HuH-7 (cell line): Measurements from ENCODE around the gene MAP2K4.

Source experiments
- DNase-seq: peaks from one replicate; pipeline ENCODE4 v3.0.0; 2011; ENCODE audit warnings: low spot score

Gene MAP2K4

DNA sequence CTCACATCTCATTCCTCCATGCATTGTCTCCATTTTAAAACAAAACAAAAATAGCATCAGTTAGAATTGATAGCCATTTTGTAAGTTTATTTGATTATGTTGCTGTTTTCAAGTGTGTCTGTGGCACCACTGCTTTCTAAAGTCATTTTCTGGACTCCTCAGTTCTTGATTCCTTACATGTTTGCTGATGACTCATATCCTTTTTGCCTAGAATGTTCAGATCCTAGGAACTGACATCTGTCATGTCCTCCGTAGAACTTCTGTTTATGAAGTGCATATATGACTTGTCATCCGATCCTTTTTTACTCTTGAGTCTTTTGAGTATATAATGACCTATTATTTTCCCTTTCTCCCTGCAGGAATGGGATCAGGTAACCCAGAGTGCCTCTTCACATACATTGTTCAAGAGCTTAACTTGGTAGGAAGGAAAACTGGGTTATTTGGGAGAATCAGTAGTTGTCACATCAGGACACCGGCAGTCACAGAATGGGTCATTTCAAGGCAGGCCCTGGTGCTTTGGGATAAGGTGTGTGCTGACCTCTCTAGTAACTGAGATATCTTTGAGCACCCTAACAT is 69.2 kb downstream of the MAP2K4 start:
- DNase-seq = no peak

GRCh38 chr17:12094336-12094735 is 73.7 kb downstream of the MAP2K4 start:
- no peak for DNase-seq

- DNase-seq = no peak
Observed at GRCh38 chr17:12095522-12095921, 74.8 kb downstream of the MAP2K4 start.

- DNase-seq = no peak
Observed at GRCh38 chr17:12097326-12097725, 76.6 kb downstream of the MAP2K4 start.

DNA sequence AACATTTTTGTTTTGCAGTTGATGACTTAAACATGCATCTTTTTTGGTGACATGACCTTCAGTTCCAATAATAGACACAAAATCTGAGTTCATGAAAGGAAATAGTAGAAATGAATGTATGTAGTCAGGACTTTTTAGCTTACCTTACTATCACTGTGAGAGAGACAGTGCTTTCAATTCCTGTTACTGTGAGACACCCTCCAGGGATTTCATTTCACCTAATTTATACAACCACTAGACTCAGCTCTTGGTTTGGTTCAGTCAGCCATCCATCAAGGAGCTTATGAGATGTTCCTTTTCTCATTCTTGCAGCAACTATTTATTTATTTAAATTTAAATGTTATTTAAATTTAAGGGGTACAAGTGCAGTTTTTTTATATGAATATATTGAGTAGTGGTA is 77.9 kb downstream of the MAP2K4 start:
- no peak for DNase-seq

DNA sequence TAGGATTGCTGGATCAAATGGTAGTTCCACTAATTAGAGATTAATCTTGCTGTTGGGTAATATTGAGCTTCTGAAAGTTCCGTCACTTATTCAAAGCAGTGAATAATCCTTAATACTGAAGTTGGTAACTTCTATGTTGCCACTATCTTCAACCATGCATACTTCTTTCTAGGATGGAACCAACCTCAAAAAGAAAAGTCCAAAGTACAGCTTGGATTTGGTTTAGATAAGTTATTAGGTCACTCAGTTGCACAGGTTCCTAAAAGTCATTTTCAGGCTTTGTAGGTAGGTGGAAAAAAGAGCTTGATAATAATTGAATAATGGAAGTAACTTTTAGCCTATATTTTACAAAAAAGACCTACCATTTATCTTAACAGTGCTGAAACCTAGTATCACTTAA is 78.7 kb downstream of the MAP2K4 start:
- DNase-seq = no peak

- no peak for DNase-seq
Observed at GRCh38 chr17:12104831-12105230, 84.2 kb downstream of the MAP2K4 start.

DNA sequence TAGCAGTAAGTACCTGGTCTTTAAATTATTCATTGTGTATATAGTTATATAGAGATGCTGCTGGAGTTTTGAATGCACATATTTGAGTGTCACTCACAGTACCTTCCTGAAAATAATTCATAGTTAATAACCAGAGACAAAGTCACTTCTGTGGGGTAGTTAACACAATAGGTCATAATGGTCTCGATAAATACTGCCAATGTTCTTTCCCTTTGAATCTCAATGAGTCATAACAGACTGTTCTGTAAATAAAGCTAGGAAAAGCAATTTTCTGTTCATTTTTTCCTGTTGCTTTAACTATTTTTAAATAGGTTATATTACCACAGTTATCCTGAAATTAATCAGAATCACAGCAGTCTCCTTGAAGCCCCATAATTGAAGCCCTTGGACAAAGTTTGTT is 87.2 kb downstream of the MAP2K4 start:
- no peak for DNase-seq

- no peak for DNase-seq
Observed at GRCh38 chr17:12110906-12111305, 90.2 kb downstream of the MAP2K4 start.

DNA sequence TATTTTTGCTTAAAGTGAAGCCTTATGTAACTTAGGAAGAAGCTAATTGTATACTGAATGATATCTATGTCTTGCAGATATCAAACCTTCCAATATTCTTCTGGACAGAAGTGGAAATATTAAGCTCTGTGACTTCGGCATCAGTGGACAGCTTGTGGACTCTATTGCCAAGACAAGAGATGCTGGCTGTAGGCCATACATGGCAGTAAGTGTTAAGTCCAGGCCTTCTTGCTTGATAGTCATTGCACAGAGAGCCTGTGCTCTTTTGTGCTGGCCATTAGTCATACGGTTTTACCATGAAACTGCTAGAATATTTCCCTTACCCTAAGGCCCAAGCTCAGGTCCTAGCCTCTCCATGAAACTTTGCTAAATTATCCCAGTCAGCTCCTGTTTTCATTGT is 92.5 kb downstream of the MAP2K4 start:
- no peak for DNase-seq

DNA sequence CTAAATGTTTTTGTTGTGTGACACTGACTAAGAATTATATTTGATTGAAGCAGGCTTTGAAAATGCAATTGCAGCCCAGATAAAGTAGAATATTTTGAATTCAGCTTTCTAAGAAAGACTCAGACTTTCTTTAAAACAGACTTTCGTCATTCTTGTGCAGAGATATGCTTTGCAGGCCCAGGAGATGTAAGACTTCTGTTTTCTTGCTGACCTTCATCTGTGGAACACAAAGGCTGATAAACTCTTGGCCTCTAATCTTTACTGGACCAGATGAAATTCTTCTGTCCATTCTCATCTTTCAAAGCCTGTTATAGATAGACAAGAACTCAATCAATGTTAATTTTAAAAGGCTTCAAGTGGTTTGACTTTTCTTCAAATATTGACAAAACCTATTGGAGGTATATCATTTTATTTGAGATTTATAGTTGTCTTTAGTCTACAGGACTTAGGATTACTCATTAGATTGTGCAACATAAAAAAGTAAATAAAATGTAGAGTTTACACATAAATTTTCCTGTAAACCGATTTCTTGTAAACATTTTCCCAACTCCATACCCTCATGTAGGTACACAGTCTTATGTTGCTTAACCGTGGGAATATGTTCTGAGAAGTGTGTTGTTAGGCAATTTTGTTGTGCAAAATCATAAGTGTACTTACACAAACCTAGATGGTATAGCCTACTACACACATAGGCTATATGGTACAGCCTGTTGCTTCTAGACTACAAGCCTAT is 94.2 kb downstream of the MAP2K4 start:
- DNase-seq = peak; percentile 1

DNA sequence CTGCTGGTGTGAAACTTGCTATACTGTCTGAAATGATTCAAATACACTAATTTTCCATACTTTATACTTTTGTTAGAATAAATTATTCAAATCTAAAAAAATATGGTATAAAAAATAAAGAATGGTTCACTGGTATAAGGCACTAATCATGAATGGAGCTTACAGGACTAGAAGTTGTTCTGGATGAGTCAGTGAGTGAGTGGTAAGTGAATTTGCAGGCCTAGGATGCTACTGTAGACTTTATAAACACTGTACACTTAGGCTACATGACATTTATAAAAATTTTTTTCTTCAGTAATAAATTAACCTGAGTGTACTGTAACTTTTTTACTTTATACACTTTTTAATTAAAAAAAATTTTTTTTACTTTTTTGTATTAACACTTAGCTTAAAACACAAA is 95.5 kb downstream of the MAP2K4 start:
- no peak for DNase-seq

DNA sequence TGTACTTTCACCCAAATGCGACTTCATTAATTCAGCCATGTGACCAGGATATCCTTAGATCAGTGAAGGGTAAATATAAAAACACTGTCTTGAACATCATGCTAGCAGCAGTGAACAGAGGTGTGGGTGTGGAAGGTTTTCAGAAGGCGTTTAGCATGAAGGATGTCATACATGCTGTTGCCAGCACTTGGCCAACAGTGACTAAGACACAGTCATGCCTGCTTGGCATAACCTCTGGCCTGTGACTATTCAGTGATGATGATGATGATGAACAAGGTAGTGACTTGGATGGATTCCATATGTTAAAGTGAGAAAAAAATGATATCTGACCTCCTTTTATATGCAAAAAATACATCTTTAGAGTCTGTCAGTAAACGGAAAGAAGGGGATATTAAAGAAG is 97.9 kb downstream of the MAP2K4 start:
- DNase-seq = no peak

GRCh38 chr17:12122075-12122474 is 101.4 kb downstream of the MAP2K4 start:
- DNase-seq = no peak

- DNase-seq = no peak
Observed at GRCh38 chr17:12127177-12127576, 106.5 kb downstream of the MAP2K4 start.

- DNase-seq = no peak
Observed at GRCh38 chr17:12127667-12128066, 107.0 kb downstream of the MAP2K4 start.

DNA sequence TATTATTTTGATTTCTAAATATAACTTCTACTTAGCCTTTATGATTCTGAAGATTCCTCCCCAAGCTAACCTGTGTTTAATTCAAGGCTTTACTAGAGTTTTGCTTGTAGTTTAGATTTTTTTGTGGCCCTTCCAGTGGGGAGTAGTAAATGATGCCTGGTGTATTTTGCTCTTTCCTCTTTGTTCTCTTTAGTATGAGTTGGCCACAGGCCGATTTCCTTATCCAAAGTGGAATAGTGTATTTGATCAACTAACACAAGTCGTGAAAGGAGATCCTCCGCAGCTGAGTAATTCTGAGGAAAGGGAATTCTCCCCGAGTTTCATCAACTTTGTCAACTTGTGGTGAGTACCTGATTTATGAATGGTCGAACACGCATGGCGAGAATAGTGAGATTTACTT is 108.3 kb downstream of the MAP2K4 start:
- DNase-seq = no peak

GRCh38 chr17:12133183-12133582 is 112.5 kb downstream of the MAP2K4 start:
- no peak for DNase-seq

GRCh38 chr17:12134101-12134500 is 113.4 kb downstream of the MAP2K4 start:
- DNase-seq = no peak

DNA sequence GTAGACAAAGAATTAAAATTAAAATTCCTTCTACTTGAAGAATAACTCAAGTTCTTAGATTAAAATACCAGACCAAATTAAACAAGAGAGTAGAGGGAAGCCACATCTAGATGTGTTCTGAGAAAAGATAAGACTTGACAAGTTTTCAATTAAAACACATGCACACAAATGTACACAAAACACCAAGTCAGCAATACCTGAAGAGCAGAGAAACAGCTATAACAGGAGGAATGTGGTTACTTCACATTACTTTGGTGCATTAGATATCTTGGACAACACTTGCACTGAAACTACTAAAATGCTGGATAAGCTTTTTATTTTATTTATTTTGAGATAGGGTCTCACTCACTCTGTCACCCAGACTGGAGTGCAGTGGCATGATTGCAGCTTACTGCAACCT is 113.9 kb downstream of the MAP2K4 start:
- no peak for DNase-seq

DNA sequence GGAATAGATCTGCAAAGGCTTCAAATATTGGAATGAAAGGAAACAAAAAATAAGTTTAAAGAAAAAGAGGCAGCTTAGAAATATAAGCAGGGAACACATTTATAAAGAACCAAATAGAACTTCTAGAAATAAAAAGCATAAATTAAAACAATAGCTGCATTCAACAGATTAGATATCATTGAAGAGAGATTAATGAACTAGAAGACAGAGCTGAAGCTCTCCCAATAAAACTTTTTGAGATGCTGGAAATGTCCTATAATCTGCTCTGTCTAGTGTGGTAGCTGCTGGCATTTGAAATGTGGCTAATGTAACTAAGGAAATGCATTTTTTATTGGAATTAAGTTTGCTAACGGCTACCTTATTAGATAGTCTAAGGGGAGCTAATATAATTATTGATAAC is 115.6 kb downstream of the MAP2K4 start:
- no peak for DNase-seq

GRCh38 chr17:12136646-12137045 is 116.0 kb downstream of the MAP2K4 start:
- no peak for DNase-seq

- DNase-seq = no peak
Observed at GRCh38 chr17:12137859-12138258, 117.2 kb downstream of the MAP2K4 start.

DNA sequence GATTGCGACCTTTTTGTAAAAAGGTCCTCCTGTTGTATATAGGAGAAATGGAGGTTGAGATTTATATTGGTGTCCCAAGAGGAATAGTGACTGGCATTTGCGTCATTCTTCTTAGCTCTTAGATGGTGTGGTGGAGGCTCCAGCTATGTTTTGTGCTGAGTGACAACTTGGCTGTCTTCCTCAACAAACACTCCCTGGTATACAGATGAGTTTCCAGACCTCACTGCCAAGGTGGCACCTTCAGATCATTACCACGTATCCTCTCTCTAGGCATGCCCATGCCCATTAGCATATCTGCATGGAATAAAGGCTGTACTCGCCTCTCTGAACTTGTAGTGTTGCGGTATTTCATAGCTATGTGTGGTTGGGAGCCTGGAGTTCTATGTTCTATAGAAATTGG is 120.0 kb downstream of the MAP2K4 start:
- DNase-seq = no peak
